Naive thymus-derived CD4-positive, alpha-beta T cell (primary cell): ENCODE data around the gene SLC35F1. TPM values are rescaled to one million over a fixed set of nuclear protein-coding genes. Genes with fewer than 3 reads are reported as not detected.

Experiments used
- ATAC-seq: fragments of 150-1000 bp; cut with Tn5 transposase; 2 replicates; pipeline ENCODE4 v1.10.0; 2021; ENCODE audit warnings: mild to moderate bottlenecking, moderate library complexity
- CTCF ChIA-PET: fragments of 350-600 bp; sonication (Branson Sonifier 250); formaldehyde crosslinking; loops from one replicate; lab custom pipeline; 2021; ENCODE audit warnings: antibody characterized with exemption; lab: Charles Lee
- POLR2A ChIA-PET: fragments of 350-600 bp; sonication (Branson Sonifier 250); formaldehyde crosslinking; loops from one replicate; lab custom pipeline; 2021; ENCODE audit warnings: antibody characterized with exemption, inconsistent platforms; lab: Charles Lee
- DNase-seq, 9 donors: peaks; one replicate each; pipeline versions ENCODE4 v3.0.0 to v3.0.0-alpha.2; 2020 to 2022; ENCODE audit warnings: mixed read lengths in 1 of 9
- H3K27ac ChIP-seq: one replicate; pipeline ENCODE4 v1.7.0; 2013; ENCODE audit warnings: mild to moderate bottlenecking, low read depth, low read length, moderate library complexity
- H3K27me3 ChIP-seq, 2 donors: one replicate each; pipeline ENCODE4 v1.7.0; 2013; ENCODE audit warnings: low read length in 2 of 2, mild to moderate bottlenecking in 2 of 2, moderate library complexity in 2 of 2; ENCODE audit not compliant: control insufficient read depth in 2 of 2, insufficient read depth in 2 of 2
- H3K36me3 ChIP-seq, 3 experiments: 1 replicate in 2 of 3; 2 replicates in 1 of 3; pipeline ENCODE4 v1.7.0; 2013; ENCODE audit warnings: low read length in 3 of 3, mild to moderate bottlenecking in 3 of 3, moderate library complexity in 1 of 3; ENCODE audit not compliant: insufficient read depth in 3 of 3, control insufficient read depth in 2 of 3
- H3K4me1 ChIP-seq, 2 donors: one replicate each; pipeline ENCODE4 v1.7.0; 2013; ENCODE audit warnings: low read length in 2 of 2, mild to moderate bottlenecking in 2 of 2, moderate library complexity in 1 of 2; ENCODE audit not compliant: control insufficient read depth in 2 of 2, insufficient read depth in 2 of 2
- H3K4me3 ChIP-seq: 2 replicates; pipeline ENCODE4 v1.7.0; 2013; ENCODE audit warnings: mild to moderate bottlenecking, low read length
- H3K9me3 ChIP-seq, 3 experiments: 1 replicate in 2 of 3; 2 replicates in 1 of 3; pipeline ENCODE4 v1.7.0; 2013; ENCODE audit warnings: low read length in 3 of 3; ENCODE audit not compliant: control insufficient read depth in 2 of 3
- H3K27ac Mint-ChIP-seq, 9 donors: one replicate each; pipeline ENCODE4 v1.8.0; 2020 to 2022; ENCODE audit warnings: mixed read lengths in 9 of 9, mild to moderate bottlenecking in 8 of 9, moderate library complexity in 5 of 9, inconsistent platforms in 2 of 9
- H3K27me3 Mint-ChIP-seq, 5 donors: one replicate each; pipeline ENCODE4 v1.8.0; 2021 to 2022; ENCODE audit warnings: mixed read lengths in 5 of 5, mild to moderate bottlenecking in 1 of 5
- H3K36me3 Mint-ChIP-seq, 5 donors: one replicate each; pipeline ENCODE4 v1.8.0; 2020 to 2022; ENCODE audit warnings: mixed read lengths in 5 of 5, mild to moderate bottlenecking in 3 of 5, inconsistent platforms in 1 of 5
- H3K4me1 Mint-ChIP-seq, 7 donors: one replicate each; pipeline ENCODE4 v1.8.0; 2020 to 2022; ENCODE audit warnings: mixed read lengths in 7 of 7, mild to moderate bottlenecking in 3 of 7, inconsistent platforms in 1 of 7
- H3K4me3 Mint-ChIP-seq, 10 donors: one replicate each; pipeline ENCODE4 v1.8.0; 2020 to 2022; ENCODE audit warnings: mild to moderate bottlenecking in 10 of 10, mixed read lengths in 10 of 10, moderate library complexity in 6 of 10, inconsistent platforms in 2 of 10
- H3K9me3 Mint-ChIP-seq, 11 donors: one replicate each; pipeline ENCODE4 v1.8.0; 2020 to 2022; ENCODE audit warnings: mixed read lengths in 11 of 11, mild to moderate bottlenecking in 4 of 11, inconsistent platforms in 1 of 11, moderate library complexity in 1 of 11
- intact Hi-C, 2 donors: fragments of 100-400 bp; cut with micrococcal nuclease; formaldehyde crosslinking; loops; one replicate each; pipeline ENCODE4 v1.15.1; 2023
- polyA plus RNA-seq, 2 donors: library from polyadenylated mRNA; unstranded; fragments of 300-500 nt; fragmentation: Illumina TruSeq; gene quantifications; one replicate each; pipeline ENCODE4 v1.2.3, GENCODE V29; 2021
- total RNA-seq, 6 experiments: library from RNA in 5 of 6; stranded (reverse) in 5 of 6; gene quantifications; 1 replicate in 5 of 6; 2 replicates in 1 of 6; pipeline ENCODE4 v1.2.3 and lab custom pipeline; 2021 to 2026

SLC35F1 gene
- total and polyA plus RNA-seq, 7 experiments from 2014 or later, result not detected

GRCh38 chr6:118215269-118215668, 308.2 kb downstream of the SLC35F1 start:
- Mint-ChIP-seq H3K36me3 (no peaks in the 10 kb centered on the region), H3K4me3 (no peak overlapping the region), H3K4me1 (no peaks in the 10 kb centered on the region), H3K27ac (no peak overlapping the region), H3K27me3 (peaks cover 0 to 7% (median 5%) of the 10 kb centered on the region in 5 donors), H3K9me3 (peaks cover 0 to 4% (median 0%) of the 10 kb centered on the region in 11 donors)
- ATAC-seq, result no peak
- no peak for DNase-seq
- Histone ChIP-seq H3K4me1 (no peaks in the 10 kb centered on the region), H3K4me3 (no peak overlapping the region), H3K9me3 (no peaks in the 10 kb centered on the region), H3K27me3 (no peaks in the 10 kb centered on the region), H3K27ac (no peak overlapping the region), H3K36me3 (no peaks in the 10 kb centered on the region)
- ChIA-PET POLR2A (no interaction called here), CTCF (no interaction called here)
- intact Hi-C loops, result no loop called here

GRCh38 chr6:118216751-118217150, 309.7 kb downstream of the SLC35F1 start:
- ChIA-PET CTCF (no interaction called here), POLR2A (no interaction called here)
- ATAC-seq (no peak), DNase-seq (no peak)
- Mint-ChIP-seq H3K27me3 (peaks cover 0 to 7% (median 5%) of the 10 kb centered on the region in 5 donors), H3K9me3 (peaks cover 0 to 4% (median 0%) of the 10 kb centered on the region in 11 donors), H3K4me1 (no peaks in the 10 kb centered on the region), H3K4me3 (no peak overlapping the region), H3K27ac (no peak overlapping the region), H3K36me3 (no peaks in the 10 kb centered on the region)
- H3K4me3 ChIP-seq, result no peak overlapping the region
- H3K27ac ChIP-seq, result no peak overlapping the region
- intact Hi-C loops, result no loop called here
- H3K9me3 ChIP-seq, result no peaks in the 10 kb centered on the region
- no peaks in the 10 kb centered on the region for H3K4me1 ChIP-seq
- H3K27me3 ChIP-seq, result no peaks in the 10 kb centered on the region
- no peaks in the 10 kb centered on the region for H3K36me3 ChIP-seq

- Histone ChIP-seq H3K4me3 (no peak overlapping the region), H3K27ac (no peak overlapping the region), H3K4me1 (no peaks in the 10 kb centered on the region), H3K36me3 (no peaks in the 10 kb centered on the region), H3K27me3 (no peaks in the 10 kb centered on the region), H3K9me3 (no peaks in the 10 kb centered on the region)
- no peak overlapping the region for H3K4me3 Mint-ChIP-seq
- H3K27me3 Mint-ChIP-seq, result peaks cover 0 to 7% (median 5%) of the 10 kb centered on the region in 5 donors
- POLR2A ChIA-PET, result no interaction called here
- intact Hi-C loops, result no loop called here
- no peaks in the 10 kb centered on the region for H3K36me3 Mint-ChIP-seq
- H3K9me3 Mint-ChIP-seq, result peaks cover 0 to 4% (median 0%) of the 10 kb centered on the region in 11 donors
- no peak for DNase-seq
- no peak for ATAC-seq
- no peaks in the 10 kb centered on the region for H3K4me1 Mint-ChIP-seq
- H3K27ac Mint-ChIP-seq, result no peak overlapping the region
- CTCF ChIA-PET, result interaction anchor here (0.5 kb wide), 1 partner anchor 325 kb away, joined by 3 read pairs; no protein-coding TSS in a partner anchor
These were observed 311.1 kb downstream of the SLC35F1 start for GRCh38 chr6:118218156-118218555.

GRCh38 chr6:118220429-118221128, 313.5 kb downstream of the SLC35F1 start:
- no peaks in the 10 kb centered on the region for H3K36me3 Mint-ChIP-seq
- H3K9me3 Mint-ChIP-seq, result peaks cover 0 to 4% (median 0%) of the 10 kb centered on the region in 11 donors
- Histone ChIP-seq H3K27ac (no peak overlapping the region), H3K36me3 (no peaks in the 10 kb centered on the region), H3K9me3 (no peaks in the 10 kb centered on the region), H3K4me1 (no peaks in the 10 kb centered on the region), H3K27me3 (no peaks in the 10 kb centered on the region), H3K4me3 (no peak overlapping the region)
- no peaks in the 10 kb centered on the region for H3K4me1 Mint-ChIP-seq
- DNase-seq, result no peak
- no peak overlapping the region for H3K4me3 Mint-ChIP-seq
- ChIA-PET POLR2A (no interaction called here), CTCF (no interaction called here)
- intact Hi-C loops, result no loop called here
- ATAC-seq, result no peak
- no peak overlapping the region for H3K27ac Mint-ChIP-seq
- peaks cover 0 to 20% (median 7%) of the 10 kb centered on the region in 5 donors for H3K27me3 Mint-ChIP-seq

GRCh38 chr6:118223316-118223715, 316.3 kb downstream of the SLC35F1 start:
- Histone ChIP-seq H3K27me3 (no peaks in the 10 kb centered on the region), H3K4me1 (no peaks in the 10 kb centered on the region), H3K27ac (no peak overlapping the region), H3K36me3 (no peaks in the 10 kb centered on the region), H3K4me3 (no peak overlapping the region), H3K9me3 (no peaks in the 10 kb centered on the region)
- H3K4me3 Mint-ChIP-seq, result no peak overlapping the region
- CTCF ChIA-PET, result no interaction called here
- peaks cover 0 to 6% (median 0%) of the 10 kb centered on the region in 11 donors for H3K9me3 Mint-ChIP-seq
- POLR2A ChIA-PET, result no interaction called here
- no peak for ATAC-seq
- DNase-seq, result no peak
- peaks cover 0 to 20% (median 8%) of the 10 kb centered on the region in 5 donors for H3K27me3 Mint-ChIP-seq
- intact Hi-C loops, result no loop called here
- peaks cover 0 to 1% (median 0%) of the 10 kb centered on the region in 7 donors for H3K4me1 Mint-ChIP-seq
- no peaks in the 10 kb centered on the region for H3K36me3 Mint-ChIP-seq
- no peak overlapping the region for H3K27ac Mint-ChIP-seq

GRCh38 chr6:118228886-118229285, 321.8 kb downstream of the SLC35F1 start:
- Histone ChIP-seq H3K9me3 (no peaks in the 10 kb centered on the region), H3K4me1 (no peaks in the 10 kb centered on the region), H3K36me3 (no peaks in the 10 kb centered on the region), H3K27ac (no peak overlapping the region), H3K27me3 (no peaks in the 10 kb centered on the region), H3K4me3 (no peak overlapping the region)
- H3K9me3 Mint-ChIP-seq, result peaks cover 0 to 3% (median 0%) of the 10 kb centered on the region in 11 donors
- peaks cover 3 to 46% (median 21%) of the 10 kb centered on the region in 5 donors for H3K27me3 Mint-ChIP-seq
- ChIA-PET POLR2A (no interaction called here), CTCF (no interaction called here)
- intact Hi-C loops, result no loop called here
- ATAC-seq (no peak), DNase-seq (no peak)
- no peaks in the 10 kb centered on the region for H3K36me3 Mint-ChIP-seq
- H3K4me1 Mint-ChIP-seq, result peaks cover 0 to 1% (median 0%) of the 10 kb centered on the region in 7 donors
- H3K27ac Mint-ChIP-seq, result no peak overlapping the region
- no peak overlapping the region for H3K4me3 Mint-ChIP-seq
